Measurements from ENCODE around the gene CYTH2.

The CYTH2 gene

GRCh38 chr19:48444129-48444935 lies 24.8 kb upstream of the CYTH2 start (continued):
- TF ChIP-seq ZNF473 (tag by site-specific recombination; IDR thresholded peaks at IDR 0.05) (no peak), ZNF529 (tag by site-specific recombination; IDR thresholded peaks at IDR 0.05; ENCODE audit: insufficient replicate concordance) (no peak), ZNF341 (tag by site-specific recombination; IDR thresholded peaks at IDR 0.05; ENCODE audit: low read depth) (no peak), TRIM28 (IDR thresholded peaks at IDR 0.05; ENCODE audit: borderline replicate concordance, low read length) (no peak), ZFHX2 (tag by site-specific recombination; conservative IDR thresholded peaks at IDR 0.05) (peak; percentile 31; the same call in 1 of the 2 replicates), ZNF580 (tag by site-specific recombination; IDR thresholded peaks at IDR 0.05) (no peak), ZNF600 (tag by site-specific recombination; IDR thresholded peaks at IDR 0.05) (peak; percentile 60; the same call in 1 of the 2 replicates), ZNF692 (tag by site-specific recombination; IDR thresholded peaks at IDR 0.05) (no peak), ZNF830 (tag by site-specific recombination; IDR thresholded peaks at IDR 0.05; ENCODE audit: low read depth) (no peak), SP3 (tag by site-specific recombination; IDR thresholded peaks at IDR 0.05) (peak; percentile 61), ZNF292 (tag by site-specific recombination; IDR thresholded peaks at IDR 0.05; ENCODE audit: borderline replicate concordance, low read depth) (no peak), ZNF423 (tag by site-specific recombination; IDR thresholded peaks at IDR 0.05) (no peak), SP2 (tag by site-specific recombination; IDR thresholded peaks at IDR 0.05) (peak; percentile 42; the same call in 1 of the 2 replicates), BCL11A (tag by site-specific recombination; IDR thresholded peaks at IDR 0.05; ENCODE audit: low read depth) (peak; percentile 89), ZNF280C (tag by site-specific recombination; IDR thresholded peaks at IDR 0.05) (no peak), ZNF664 (tag by site-specific recombination; IDR thresholded peaks at IDR 0.05) (no peak), ZNF585B (tag by site-specific recombination; IDR thresholded peaks at IDR 0.05) (no peak), ZNF121 (tag by site-specific recombination; IDR thresholded peaks at IDR 0.05) (no peak), ZNF2 (tag by site-specific recombination; IDR thresholded peaks at IDR 0.05) (no peak), ZNF302 (tag by site-specific recombination; IDR thresholded peaks at IDR 0.05; ENCODE audit: low read depth) (no peak), KLF9 (tag by site-specific recombination; IDR thresholded peaks at IDR 0.05; ENCODE audit: low read depth) (no peak), MEIS1 (CRISPR knock-in tag; IDR thresholded peaks at IDR 0.05; ENCODE audit: borderline replicate concordance) (no peak), SETDB1 (IDR thresholded peaks at IDR 0.05; ENCODE audit: insufficient read length, low read length) (no peak), MZF1 (tag by site-specific recombination; IDR thresholded peaks at IDR 0.05; ENCODE audit: borderline replicate concordance) (no peak)
- TF ChIP-seq, protein P1, sequence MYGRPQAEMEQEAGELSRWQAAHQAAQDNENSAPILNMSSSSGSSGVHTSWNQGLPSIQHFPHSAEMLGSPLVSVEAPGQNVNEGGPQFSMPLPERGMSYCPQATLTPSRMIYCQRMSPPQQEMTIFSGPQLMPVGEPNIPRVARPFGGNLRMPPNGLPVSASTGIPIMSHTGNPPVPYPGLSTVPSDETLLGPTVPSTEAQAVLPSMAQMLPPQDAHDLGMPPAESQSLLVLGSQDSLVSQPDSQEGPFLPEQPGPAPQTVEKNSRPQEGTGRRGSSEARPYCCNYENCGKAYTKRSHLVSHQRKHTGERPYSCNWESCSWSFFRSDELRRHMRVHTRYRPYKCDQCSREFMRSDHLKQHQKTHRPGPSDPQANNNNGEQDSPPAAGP (tag by site-specific recombination; IDR thresholded peaks at IDR 0.05), result no peak
- TF ChIP-seq, protein P2, sequence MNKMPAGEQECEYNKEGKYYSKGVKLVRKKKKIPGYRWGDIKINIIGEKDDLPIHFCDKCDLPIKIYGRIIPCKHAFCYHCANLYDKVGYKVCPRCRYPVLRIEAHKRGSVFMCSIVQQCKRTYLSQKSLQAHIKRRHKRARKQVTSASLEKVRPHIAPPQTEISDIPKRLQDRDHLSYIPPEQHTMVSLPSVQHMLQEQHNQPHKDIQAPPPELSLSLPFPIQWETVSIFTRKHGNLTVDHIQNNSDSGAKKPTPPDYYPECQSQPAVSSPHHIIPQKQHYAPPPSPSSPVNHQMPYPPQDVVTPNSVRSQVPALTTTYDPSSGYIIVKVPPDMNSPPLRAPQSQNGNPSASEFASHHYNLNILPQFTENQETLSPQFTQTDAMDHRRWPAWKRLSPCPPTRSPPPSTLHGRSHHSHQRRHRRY (tag by site-specific recombination; IDR thresholded peaks at IDR 0.05), result no peak
- TF ChIP-seq, protein P3, sequence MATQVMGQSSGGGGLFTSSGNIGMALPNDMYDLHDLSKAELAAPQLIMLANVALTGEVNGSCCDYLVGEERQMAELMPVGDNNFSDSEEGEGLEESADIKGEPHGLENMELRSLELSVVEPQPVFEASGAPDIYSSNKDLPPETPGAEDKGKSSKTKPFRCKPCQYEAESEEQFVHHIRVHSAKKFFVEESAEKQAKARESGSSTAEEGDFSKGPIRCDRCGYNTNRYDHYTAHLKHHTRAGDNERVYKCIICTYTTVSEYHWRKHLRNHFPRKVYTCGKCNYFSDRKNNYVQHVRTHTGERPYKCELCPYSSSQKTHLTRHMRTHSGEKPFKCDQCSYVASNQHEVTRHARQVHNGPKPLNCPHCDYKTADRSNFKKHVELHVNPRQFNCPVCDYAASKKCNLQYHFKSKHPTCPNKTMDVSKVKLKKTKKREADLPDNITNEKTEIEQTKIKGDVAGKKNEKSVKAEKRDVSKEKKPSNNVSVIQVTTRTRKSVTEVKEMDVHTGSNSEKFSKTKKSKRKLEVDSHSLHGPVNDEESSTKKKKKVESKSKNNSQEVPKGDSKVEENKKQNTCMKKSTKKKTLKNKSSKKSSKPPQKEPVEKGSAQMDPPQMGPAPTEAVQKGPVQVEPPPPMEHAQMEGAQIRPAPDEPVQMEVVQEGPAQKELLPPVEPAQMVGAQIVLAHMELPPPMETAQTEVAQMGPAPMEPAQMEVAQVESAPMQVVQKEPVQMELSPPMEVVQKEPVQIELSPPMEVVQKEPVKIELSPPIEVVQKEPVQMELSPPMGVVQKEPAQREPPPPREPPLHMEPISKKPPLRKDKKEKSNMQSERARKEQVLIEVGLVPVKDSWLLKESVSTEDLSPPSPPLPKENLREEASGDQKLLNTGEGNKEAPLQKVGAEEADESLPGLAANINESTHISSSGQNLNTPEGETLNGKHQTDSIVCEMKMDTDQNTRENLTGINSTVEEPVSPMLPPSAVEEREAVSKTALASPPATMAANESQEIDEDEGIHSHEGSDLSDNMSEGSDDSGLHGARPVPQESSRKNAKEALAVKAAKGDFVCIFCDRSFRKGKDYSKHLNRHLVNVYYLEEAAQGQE (tag by site-specific recombination; IDR thresholded peaks at IDR 0.05), result no peak
- TF ChIP-seq, protein P4, sequence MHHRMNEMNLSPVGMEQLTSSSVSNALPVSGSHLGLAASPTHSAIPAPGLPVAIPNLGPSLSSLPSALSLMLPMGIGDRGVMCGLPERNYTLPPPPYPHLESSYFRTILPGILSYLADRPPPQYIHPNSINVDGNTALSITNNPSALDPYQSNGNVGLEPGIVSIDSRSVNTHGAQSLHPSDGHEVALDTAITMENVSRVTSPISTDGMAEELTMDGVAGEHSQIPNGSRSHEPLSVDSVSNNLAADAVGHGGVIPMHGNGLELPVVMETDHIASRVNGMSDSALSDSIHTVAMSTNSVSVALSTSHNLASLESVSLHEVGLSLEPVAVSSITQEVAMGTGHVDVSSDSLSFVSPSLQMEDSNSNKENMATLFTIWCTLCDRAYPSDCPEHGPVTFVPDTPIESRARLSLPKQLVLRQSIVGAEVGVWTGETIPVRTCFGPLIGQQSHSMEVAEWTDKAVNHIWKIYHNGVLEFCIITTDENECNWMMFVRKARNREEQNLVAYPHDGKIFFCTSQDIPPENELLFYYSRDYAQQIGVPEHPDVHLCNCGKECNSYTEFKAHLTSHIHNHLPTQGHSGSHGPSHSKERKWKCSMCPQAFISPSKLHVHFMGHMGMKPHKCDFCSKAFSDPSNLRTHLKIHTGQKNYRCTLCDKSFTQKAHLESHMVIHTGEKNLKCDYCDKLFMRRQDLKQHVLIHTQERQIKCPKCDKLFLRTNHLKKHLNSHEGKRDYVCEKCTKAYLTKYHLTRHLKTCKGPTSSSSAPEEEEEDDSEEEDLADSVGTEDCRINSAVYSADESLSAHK (tag by site-specific recombination; IDR thresholded peaks at IDR 0.05), result no peak

Data from HEK293 (cell line).